Raji (cell line): ENCODE results near the gene ZNF576.

ENCODE experiments used
- POLR2A ChIP-seq: IDR thresholded peaks from 2 replicates; pipeline ENCODE4 v1.6.1; 2011; ENCODE audit warnings: low read depth, low read length, control low read depth; ENCODE audit not compliant: insufficient read depth

The ZNF576 gene, protein sequence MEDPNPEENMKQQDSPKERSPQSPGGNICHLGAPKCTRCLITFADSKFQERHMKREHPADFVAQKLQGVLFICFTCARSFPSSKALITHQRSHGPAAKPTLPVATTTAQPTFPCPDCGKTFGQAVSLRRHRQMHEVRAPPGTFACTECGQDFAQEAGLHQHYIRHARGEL

DNA sequence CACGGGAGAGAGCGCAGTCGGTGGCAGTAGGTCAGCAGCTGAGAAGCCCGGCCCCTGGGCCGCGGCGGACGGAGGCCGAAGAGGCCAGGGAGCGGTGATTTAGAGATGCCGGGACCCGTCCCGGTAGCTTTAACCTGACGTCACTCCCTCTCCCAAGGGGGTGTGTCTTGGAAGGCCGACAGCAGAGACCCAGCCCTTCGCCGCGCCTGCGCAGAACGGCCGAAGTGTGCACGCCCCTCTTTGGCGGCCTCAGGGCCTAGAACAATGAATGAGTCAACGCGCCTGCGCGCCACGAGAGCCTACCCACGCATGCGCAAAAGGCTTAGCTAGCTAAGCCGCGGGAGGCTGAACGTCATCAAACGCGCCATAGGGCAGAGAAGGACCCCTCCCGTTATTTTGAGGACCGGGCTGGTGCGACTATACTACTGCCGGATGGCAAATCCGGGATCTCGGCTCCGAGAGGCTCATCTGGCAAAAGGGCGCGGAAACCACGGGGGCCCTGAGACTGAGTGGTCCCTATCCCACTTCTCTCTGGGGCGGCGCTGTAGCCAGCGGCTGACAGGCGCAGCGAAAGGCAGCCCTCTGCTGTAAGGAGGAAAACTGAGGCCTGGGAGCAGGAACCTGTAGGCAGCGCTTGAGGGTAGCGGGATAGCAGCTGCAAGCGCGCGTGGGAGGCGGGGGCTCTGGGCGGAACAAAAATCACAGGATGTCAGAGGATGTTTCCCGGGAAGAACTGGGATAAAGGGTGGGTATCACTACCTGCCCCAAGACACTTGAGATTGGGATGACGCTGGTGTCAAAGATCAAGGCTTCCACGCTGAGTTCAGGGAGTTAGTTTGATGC lies at the start of gene ZNF576, which contains the start of gene IRGQ:
Gene ZNF576, plus strand, starts transcription at position 597 of the 843 bp plus-strand sequence. CDS start 514 bp downstream, outside the sequence.
Gene IRGQ, minus strand, starts transcription at position 136 of the 843 bp plus-strand sequence. CDS start 796 bp downstream, outside the sequence.
- TF ChIP-seq POLR2A = peak; percentile 67

DNA sequence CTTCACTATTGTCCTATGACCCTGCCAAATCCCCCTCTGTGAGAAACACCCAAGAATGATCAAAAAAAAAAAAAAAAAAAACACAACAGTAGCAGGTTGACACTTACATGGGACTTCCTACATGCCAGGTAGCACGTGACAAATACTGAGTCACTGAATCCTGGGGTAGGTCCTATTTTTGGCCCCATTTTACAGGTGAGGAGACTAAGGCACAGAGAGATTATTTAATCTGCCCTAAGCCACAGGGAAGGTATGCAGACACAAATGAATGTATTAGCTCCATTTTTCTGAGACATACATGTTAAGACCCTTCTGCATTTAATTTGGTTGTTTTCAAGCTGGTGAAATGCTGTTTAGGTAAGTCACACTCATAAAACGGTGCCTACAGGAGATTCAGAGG lies 47.7 kb upstream of the ZNF576 start:
- TF ChIP-seq POLR2A = no peak

DNA sequence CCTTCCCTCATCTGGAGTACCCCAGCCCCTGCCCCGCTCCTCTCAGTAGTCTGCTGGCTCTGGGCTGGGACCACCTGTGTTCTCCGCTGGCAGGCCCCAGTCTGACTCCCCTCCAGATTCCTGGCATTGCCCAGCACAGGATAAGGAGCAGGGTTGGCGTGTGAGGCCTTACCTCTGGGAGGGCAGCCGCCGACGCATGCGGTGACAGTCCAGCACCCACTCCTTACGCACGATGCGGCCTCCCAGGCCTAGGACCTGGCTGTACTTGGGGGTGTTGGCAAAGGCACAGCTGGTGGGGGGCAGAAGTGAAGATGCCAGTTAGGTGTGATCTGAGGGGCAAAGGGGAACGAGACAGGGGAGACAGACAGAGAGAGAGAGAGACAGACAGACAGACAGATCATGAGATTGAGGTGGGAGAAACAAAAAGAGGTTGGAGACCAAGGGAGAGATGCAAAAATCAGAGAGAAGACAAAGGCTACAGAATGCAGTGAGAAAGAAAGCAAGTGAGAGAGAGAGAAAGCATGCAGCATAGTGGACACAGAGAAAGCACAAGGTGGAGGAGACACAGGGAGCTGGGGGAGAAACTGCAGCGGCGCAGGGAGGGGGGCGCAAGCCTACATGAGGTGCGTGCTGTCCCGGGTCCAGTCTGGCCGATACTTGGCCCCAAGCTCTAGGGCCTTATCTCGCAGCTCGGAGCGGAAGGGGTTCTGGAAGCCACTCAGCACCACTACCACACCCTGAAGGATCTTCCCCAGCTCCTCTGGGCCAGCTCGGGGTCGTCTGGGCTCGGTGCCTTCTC lies 44.8 kb upstream of the ZNF576 start:
- no peak for TF ChIP-seq POLR2A

DNA sequence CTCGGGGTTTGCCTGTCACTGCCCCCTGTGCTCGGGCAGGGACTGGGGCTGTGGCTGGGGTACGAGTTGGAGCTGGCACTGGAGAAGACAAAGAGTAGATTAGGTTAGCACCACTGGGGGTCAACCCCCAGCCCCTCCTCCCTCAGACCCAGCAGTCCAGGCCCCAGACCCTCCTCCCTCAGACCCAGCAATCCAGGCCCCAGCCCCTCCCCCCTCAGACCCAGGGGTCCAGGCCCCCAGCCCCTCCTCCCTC lies 44.3 kb upstream of the ZNF576 start:
- no peak for TF ChIP-seq POLR2A

DNA sequence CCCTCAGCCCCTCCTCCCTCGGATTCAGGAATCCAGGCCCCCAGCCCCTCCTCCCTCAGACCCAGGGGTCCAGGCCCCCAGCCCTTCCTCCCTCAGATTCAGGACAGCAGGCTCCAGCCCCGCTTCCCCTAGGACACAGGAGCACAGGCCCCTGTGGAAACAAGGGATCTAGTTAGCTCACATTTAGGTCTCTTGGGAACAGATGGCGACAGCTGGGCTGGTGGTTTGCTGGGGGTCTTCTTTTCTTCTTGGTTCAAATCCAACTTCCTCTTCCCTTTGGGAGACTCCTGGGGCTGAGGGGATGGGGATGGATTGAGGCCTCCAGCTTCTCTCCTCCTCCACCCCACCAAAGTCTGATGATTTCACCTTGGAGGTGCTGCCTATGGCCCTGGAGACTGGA lies 43.8 kb upstream of the ZNF576 start:
- no peak for TF ChIP-seq POLR2A

DNA sequence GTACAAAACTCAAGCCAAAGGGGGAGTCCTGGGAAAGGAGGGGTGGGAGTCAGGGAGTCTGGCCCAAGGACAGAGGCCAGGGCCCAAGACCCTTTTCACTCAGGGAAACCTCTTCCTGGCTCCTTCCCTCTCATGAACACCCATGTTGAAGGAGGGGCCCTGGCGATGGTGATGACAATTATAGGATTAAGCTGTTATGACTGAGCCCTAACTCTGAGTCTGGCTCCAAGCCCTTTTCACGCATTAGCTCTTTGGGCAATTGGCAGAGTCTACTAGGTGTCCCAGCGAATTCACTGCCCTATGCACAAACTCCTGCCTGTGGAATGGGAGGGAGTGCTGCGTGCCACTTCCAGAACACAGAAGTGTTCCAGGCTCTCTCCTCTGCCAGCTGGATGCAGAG lies 42.7 kb upstream of the ZNF576 start:
- no peak for TF ChIP-seq POLR2A

DNA sequence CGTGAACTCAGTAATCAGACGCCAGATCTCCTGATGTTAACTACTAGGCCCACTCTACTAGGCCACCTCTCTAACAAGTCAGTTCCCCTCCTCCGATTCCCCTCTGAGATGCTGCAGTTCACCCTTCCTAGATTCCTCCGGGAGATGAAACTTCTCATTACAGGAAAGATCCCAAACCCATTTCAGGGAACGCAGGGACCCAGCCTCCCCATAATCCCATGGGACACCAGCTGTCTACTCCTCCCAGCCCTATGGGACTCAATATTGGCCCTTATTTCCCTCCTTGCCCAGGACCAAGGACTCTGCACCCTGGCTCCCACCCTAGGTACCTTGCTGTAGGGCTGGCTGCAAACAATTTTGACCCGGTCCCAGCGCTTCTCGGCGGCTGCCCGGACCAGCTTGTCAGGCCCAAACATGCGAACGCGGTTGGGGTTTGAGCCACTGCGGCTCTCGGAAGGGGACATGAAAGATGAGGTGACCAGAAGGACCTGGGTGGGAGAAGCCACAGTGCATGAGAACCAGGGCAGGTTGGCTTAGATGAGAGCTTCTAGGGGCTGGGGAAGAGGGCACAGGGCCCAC lies 42.0 kb upstream of the ZNF576 start:
- TF ChIP-seq POLR2A = no peak

DNA sequence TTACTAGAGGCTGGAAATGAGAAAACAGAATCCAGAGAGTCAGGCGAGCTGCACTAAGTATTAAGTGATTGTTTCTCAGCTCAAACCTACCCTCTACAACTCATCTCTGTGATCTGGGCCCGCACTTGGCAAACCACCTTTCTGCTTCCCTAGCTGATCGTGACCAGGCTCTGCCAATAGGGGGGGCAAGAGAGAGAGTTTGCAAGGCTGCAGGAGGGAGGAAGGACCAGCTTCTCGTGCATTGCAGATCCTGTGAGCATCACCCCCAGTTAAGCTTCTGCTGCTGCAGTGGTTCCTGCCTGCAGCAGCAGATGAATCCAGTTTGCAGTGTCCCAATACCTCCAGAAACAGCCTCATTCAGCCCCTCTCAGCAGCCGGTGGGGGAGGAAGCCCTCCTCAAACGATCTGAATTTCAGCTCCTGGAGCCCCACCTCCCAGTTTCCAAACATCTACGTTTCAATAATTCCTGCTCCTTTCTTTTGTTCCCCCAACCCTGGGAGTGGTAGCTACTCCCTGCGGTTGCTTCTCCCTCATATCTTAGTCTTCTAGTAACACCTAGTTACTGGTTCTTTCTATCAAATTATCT lies 41.1 kb upstream of the ZNF576 start:
- TF ChIP-seq POLR2A = no peak

DNA sequence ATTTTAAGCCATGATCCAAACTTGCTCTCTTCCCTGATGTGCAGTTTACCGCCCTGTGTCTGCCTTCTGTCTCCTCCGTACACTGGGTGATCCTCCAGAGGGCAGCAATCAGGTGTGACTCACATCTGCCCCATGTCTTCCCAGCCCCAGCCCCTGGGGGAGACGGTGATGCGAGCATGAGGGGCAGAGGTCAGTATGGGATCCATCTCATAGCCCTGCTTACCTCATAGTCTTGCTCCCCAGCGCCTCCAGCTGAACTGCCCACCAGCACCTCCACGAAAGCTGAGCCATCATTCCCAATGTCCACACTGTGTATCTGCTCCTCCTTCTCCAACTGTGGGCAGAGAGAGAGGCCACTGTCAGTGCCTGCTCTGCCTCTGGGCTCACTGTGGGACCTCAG lies 35.7 kb upstream of the ZNF576 start:
- no peak for TF ChIP-seq POLR2A

DNA sequence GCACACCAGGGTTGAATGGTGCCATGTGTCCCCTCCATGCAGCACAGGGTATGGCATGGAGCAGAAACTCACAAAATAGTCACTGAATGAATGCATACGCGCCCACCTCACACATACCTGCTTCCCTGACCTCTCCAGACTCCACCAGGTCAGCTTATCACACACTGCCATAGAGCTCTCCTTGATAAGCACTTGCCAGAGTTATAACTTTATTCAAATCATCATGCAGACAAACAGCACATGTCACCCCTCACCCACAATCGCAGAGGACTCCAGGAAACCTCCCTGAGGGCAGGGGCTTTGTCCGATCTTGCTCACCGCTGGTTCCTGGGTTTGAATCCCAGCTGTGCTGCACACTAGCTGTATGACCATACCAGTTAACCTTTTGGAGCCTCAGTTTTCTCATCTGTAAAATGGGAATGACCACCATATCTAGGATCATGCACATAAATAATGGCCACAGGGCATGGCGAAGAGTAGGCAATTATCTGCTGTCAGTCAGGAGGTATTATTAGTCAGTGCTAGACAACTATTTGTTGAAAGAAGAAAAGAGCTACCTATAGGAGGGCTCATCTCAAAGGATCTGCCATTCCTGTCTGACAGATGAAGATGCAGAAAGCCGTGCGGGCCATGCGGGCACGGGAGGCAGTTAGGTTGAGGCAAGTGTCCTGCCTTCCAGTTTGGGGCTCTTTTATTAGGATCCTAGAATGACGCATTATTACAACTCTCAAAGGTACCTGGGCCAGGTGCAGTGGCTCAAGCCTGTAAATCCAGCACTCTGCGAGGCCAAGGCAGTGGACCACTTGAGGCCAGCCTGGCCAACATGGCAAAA lies 35.0 kb upstream of the ZNF576 start:
- TF ChIP-seq POLR2A = no peak

DNA sequence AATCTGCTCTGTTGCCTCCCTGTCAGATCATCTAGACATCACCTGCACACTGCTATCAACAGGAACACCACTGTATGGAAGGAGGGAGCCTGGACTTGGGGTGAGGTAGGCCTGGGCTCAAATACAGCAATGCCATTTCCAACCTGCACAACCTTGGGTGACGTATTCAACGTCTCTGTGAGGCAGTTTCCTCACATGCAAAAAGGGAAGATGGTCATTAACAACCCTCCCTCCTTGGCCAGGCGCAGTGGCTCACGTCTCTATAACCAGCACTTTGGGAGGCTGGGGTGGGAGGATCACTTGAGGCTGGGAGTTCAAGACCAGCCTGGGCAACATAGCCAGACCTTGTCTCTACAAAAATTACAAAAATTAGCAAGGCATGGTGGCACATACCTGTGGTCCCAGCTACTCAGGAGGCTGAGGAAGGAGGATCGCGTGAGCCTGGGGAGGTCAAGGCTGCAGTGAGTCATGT lies 34.1 kb upstream of the ZNF576 start:
- TF ChIP-seq POLR2A = no peak

DNA sequence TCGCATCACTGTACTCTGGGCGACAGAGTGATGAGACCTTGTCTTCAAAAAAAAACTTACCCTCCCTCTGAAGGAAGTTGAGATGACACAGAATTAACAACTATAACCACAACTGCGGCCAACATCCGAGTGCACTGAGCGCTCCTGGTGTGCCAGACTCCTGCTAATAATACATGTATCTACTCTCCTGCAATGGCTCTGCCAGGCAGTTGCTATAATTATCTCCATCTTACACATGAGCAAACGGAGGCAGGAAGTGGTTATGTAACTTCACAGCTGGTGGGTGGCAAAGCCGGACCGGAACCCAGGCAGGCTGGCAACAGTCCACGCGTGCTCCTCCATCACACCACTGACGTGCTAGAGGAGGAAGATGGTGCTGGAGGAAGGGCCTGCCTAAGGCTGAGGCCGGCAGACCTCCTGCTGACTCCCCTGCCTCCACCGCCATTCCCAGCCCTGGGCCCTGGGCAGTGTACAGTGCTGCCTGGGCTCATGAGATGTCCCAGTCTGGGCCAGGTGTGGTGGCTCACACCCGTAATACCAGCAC lies 33.6 kb upstream of the ZNF576 start:
- TF ChIP-seq POLR2A = no peak

DNA sequence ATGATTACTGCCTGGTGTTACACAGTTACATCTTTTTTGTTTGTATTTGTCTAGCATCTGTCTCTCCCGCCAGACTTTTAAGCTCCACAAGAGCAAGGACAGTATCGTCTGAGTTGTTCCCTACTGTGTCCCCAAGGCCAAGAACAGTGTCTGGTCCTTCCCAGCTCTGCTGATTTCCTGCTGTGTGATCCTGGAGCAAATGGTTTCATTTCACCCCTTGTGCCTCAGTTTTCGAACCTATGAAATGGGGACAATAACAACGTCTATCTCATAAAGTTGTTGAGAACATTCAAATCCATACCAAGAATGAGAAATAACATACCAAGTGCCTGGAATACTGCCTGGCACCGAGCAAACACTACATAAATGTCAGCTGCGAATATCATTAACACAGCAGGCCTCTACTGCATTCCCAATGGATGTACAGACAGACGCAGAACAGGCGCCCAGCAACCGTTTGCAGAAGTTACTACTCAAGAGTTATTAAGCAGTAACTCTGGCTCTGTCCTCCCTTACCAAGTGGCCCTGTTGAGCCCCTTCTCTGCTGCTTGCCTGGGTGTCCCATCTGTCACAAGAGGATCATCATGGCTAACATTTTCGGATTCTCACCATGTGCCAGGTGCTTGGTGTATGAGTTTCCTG lies 32.5 kb upstream of the ZNF576 start:
- TF ChIP-seq POLR2A = no peak
